ENCODE measurements around the gene OAS2.

Gene OAS2

DNA sequence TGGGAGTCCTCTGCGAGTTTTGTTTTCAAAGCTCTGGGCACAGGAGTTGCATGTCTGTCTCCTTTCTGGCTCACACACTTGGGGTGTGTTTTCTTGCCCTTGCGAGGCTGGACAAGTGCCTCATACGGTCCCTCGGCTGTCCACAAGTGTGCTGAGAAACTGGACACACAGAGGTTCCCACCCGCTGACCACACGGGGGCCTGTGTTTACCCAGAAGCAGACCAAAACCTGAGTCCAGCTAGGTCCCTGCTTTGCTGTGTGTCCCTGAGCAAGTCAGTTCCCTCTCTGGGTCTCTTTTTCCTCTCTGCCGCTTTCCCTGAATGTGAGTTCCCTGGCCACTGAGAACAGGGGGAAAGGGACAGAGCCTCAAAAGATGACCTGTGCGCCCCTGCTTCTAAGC, 678 bp upstream of the OAS2 start:
- TF ChIP-seq, protein P1, sequence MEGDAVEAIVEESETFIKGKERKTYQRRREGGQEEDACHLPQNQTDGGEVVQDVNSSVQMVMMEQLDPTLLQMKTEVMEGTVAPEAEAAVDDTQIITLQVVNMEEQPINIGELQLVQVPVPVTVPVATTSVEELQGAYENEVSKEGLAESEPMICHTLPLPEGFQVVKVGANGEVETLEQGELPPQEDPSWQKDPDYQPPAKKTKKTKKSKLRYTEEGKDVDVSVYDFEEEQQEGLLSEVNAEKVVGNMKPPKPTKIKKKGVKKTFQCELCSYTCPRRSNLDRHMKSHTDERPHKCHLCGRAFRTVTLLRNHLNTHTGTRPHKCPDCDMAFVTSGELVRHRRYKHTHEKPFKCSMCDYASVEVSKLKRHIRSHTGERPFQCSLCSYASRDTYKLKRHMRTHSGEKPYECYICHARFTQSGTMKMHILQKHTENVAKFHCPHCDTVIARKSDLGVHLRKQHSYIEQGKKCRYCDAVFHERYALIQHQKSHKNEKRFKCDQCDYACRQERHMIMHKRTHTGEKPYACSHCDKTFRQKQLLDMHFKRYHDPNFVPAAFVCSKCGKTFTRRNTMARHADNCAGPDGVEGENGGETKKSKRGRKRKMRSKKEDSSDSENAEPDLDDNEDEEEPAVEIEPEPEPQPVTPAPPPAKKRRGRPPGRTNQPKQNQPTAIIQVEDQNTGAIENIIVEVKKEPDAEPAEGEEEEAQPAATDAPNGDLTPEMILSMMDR (IDR thresholded peaks at IDR 0.05; ENCODE audit: extremely low read depth, insufficient read depth, missing control alignments), result no peak
- peak; percentile 10 for DNase-seq (ENCODE audit: low spot score)
- in situ Hi-C loops (cut with MboI; ENCODE audit: low pct_unique_long_range_greater_than_20kb, low sequenced_read_pairs, unreplicated experiment), result no loop called here

DNA sequence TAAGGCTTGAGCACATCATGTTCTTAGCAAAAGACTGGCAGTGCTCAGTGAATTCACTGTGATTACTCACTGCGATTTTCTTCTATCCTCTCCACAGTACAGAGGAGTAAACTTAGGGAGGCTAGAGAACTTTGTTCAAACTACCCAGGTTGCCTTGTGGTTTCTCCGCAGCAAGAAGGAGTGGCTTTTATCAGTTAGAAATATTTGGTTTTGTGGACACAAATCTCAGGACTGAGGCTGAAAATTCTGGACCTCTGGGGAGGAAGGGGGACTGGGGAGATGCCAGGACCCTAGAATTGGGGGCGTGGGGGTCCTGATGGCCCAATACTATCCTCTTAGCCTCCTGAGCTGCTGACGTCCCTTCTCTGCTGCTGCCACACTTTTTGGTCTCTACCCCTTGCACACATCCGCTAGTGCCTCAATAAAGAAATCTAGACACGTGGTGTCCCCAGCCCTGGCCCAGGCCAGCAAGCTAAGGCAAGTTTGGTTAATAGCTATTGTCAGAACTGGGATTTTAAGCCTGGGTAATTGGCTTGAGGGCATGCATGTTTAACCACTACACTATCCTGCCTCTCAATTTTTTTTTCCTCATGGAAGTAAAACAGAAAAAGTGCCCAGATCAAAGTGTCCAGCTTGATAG, 842 bp downstream of the OAS2 start:
- peak; percentile 24 for DNase-seq (ENCODE audit: low spot score)
- TF ChIP-seq, protein P1 (IDR thresholded peaks at IDR 0.05; ENCODE audit: extremely low read depth, insufficient read depth, missing control alignments), result no peak
- in situ Hi-C loops (cut with MboI; ENCODE audit: low pct_unique_long_range_greater_than_20kb, low sequenced_read_pairs, unreplicated experiment), result no loop called here

DNA sequence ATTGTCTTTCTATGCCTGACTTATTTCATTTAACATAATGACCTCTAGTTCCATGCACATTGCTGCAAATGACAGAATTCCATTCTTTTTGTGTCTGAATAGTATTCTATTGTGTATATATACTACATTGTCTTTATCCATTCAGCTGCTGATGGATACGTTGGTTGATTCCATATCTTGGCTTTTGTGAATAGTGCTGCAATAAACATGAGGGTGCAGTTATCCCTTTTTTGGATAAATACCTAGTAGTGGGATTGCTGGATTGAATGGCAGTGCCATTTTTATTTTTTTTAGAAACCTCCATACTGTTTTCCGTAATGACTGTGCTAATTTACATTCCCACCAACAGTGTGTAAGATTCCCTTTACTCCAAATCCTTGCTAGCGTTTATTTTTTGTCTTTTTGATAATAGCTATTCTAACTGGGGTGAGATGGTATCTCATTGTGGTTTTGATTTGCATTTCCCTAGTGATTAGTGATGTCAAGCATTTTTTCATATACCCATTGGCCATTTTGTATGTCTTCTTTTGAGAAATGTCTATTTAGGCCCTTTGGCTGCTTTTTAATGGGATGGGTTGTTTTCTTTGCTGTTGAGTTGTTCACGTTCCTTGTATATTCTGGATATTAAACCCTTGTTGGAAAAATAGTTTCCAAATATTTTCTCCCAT, 2.3 kb downstream of the OAS2 start:
- in situ Hi-C loops (cut with MboI; ENCODE audit: low pct_unique_long_range_greater_than_20kb, low sequenced_read_pairs, unreplicated experiment), result no loop called here
- DNase-seq (ENCODE audit: low spot score), result no peak
- TF ChIP-seq, protein P1 (IDR thresholded peaks at IDR 0.05; ENCODE audit: extremely low read depth, insufficient read depth, missing control alignments), result no peak

DNA sequence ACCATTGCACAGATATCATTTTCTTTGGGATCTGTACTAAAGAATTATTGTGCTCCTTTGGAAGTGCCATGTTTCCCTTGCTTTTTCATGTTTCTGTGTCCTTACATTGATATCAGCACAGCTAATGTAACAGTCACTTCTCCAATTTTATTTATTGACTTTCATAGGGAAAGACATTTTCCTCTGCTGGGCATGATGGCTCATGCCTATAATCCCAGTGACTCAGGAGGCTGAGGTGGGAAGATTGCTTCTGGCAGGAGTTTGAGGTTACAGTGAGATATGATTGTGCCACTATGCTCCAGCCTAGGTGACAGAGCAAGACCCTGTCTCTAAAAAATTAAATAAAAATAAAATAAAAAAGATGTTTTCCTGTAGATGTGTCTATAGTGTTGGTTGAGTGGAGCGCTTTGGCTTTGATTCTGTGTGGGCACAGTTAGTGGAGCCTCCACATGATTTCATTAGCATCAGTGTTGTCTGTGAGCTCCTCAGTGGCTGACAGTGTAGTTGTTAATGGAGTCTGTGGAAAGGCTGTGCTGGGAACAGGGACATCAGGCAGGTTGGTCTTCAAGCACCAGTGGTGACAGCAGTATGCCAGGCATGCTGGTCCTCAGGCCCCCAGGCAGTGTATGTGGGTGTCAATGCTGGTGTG, 7.4 kb downstream of the OAS2 start:
- TF ChIP-seq, protein P1 (IDR thresholded peaks at IDR 0.05; ENCODE audit: extremely low read depth, insufficient read depth, missing control alignments), result no peak
- in situ Hi-C loops (cut with MboI; ENCODE audit: low pct_unique_long_range_greater_than_20kb, low sequenced_read_pairs, unreplicated experiment), result no loop called here
- no peak for DNase-seq (ENCODE audit: low spot score)

DNA sequence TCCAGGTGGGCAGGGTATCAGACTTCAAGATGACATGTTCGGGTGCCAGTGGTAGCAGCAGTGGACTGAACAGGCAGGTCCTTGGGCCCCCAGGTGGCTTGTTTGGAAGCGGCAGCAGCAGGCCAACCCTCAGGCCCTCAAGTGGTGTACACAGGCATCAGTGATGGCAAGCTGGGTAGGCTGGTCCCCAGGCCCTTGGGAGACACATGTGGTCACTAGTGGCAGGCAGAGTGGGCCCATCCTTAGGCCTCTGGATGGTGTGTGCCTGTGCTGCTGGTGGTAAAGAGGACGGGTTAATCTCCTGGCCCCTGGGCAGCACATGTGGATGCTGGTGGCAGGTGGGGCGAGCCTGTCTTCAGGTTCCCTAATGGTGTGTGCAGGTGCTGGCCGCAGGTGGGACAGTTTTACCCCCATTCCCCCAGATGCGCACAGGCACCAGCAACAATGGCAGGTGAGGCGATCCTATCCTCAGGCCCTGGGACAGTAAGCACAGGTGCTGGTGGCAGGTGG, 8.0 kb downstream of the OAS2 start:
- TF ChIP-seq, protein P1 (IDR thresholded peaks at IDR 0.05; ENCODE audit: extremely low read depth, insufficient read depth, missing control alignments), result no peak
- DNase-seq (ENCODE audit: low spot score), result no peak
- in situ Hi-C loops (cut with MboI; ENCODE audit: low pct_unique_long_range_greater_than_20kb, low sequenced_read_pairs, unreplicated experiment), result no loop called here

DNA sequence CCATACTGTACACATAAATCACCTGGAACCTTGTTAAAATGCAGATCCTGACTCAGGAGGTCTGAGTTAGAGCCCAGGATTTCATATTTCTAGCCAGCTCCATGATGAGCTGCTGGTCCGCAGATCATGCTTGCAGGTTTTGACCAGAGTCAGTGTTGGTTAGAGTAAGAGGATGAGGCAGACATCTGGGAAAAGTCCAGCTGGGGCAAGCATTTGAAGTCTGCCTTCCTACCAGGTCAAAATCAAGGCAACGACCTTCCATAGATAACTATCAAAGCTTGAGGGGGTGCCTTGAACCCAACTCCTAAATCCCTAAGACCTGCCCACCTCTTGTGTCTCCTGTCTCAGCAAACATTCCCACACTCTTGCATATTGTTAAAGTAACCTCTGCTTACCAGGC, 9.2 kb downstream of the OAS2 start:
- DNase-seq (ENCODE audit: low spot score), result no peak
- TF ChIP-seq, protein P1 (IDR thresholded peaks at IDR 0.05; ENCODE audit: extremely low read depth, insufficient read depth, missing control alignments), result no peak
- in situ Hi-C loops (cut with MboI; ENCODE audit: low pct_unique_long_range_greater_than_20kb, low sequenced_read_pairs, unreplicated experiment), result no loop called here

Data from GM13977 (cell line).